HG02678 (cell line): ENCODE measurements around the gene CASZ1.

ENCODE experiments used
- ATAC-seq: cut with Tn5 transposase; IDR thresholded peaks from one replicate; pipeline ENCODE4 v1.9.1; 2021; ENCODE audit warnings: mild to moderate bottlenecking, moderate library complexity; ENCODE audit not compliant: unreplicated experiment

The CASZ1 gene

DNA sequence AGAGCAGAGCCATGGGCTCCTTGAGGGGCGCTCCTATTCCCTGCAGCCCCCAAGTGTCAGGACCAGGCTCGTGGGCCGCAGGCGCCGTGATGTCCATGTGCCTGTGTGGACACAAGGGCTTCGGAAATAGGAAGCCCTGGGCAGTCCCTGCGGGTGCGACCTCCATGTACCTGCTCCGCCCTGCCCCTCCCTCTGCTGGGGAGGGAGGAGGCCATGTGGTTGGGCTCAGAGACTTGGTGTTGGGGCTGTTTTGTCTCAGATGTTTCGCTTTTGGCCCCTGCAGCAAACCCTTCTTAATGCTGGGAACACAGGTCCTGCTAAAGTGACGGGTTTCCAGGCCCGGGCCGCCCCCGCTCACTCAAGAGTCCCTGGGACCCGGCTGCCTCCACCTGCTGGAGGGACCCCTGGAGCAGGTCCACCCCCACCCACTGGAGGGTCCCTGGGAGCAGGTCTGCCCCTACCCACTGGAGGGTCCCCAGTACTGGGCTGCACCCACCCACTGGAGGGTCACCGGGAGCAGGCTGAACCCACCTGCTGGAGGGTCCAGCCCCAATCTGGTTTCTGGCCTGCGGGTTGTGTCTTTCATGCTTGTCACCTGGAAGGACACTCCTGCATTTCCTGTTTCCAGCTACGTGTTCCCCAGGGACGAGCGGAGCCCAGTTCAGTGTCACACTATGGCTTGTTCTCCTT is 165.2 kb downstream of the CASZ1 start:
- ATAC-seq = no peak

DNA sequence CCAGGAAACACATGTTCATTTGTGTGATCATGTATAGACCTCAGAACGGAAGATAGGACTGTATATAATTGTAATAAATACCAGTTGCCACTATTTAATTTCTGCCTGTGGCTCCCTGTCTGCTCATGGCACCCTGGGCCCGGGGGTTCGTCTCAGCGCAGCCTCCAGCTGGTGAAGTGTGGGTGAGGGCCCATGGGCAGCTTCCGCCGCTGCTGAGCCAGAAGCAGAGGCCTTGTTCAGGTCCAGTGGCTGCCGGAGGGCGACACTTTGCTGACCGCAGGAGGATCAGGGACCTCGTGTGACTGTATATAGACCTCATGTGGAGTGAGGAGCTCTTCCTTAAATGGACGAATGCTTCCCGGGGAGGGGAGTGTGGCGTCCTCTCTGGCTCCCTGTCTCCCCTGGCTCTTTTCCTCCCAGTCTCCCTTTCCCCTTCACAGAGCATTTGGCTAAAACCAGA is 165.8 kb downstream of the CASZ1 start:
- no peak for ATAC-seq

DNA sequence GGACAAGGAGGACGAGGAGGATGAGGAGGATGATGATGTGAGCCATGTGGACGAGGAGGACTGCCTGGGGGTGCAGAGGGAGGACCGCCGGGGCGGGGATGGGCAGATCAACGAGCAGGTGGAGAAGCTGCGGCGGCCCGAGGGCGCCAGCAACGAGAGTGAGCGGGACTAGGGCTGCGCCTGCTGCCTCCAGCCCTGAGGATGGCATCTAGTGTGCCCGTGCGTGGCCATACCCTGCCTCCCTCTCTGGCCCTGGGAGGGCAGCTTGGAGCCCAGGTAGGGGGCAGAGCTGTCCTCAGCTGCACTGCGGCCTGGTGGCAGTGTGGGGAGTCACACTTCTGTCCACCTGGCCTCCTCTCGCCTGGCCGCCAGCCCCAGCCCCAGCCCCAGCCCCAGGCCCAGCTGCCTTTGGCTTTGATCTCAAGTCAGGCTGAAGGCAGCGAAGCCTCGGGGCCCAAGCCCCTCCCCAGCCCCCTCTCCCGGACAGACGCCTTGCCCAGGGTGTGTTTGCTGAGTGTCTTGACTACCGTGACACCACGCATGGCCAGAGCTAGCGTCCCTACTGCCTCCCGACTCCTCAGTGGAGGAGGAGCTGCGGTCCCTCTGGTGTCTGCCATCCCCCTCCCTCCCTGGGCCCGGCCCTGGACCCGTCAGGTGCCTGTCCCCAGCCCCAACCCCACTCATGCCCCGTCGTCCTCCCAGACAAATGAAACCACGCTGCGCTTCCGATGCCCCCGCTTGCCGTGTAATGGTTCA is 166.5 kb downstream of the CASZ1 start:
- ATAC-seq = no peak

DNA sequence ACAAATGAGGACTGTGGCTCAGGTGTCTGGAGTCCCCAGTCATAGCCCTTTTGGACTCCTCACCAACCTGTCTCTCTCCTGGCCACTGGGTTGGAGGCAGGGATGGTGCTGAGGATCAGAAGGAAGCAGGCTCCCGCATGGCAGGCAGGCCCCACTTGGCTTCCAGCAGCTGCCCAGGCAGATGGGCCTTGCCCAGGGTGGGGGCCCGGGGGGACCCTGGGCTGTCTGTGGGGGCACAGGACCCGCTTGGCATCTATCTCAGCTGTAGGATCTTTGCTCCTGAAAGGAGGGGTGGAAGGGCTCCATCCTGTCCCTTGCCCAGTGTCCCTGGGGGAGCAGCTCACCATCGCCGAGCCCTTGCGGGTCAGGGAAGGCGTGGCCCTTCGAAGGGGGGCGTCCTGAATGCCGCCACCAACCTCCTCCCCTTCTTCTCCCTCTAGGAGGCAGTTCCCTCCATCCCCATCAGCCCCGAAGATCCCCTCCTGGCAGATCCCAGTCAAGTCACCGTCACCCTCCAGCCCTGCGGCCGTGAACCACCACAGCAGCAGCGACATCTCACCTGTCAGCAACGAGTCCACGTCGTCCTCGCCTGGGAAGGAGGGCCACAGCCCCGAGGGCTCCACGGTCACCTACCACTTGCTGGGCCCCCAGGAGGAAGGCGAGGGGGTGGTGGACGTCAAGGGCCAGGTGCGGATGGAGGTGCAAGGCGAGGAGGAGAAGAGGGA is 167.2 kb downstream of the CASZ1 start:
- no peak for ATAC-seq

DNA sequence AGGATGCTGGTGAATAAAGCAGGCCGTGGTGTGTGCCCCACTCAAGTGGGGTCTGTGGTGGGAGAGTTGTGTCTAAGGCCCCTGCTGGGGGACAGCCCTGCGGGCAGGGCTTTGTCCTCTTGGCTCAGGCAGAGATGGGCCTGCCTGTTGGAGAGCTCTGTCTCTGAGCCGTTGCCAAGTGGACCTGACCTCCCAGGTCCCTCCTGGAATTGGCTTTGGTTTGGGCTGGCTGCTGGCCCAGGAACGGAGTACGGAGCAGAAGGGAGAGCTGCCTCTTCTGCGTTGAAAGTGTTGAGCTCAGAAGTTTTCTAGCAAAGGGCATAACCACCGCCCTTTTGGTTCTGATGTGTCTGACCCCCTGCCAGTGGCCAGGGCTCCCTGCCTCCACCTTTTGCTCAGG is 167.8 kb downstream of the CASZ1 start:
- ATAC-seq = no peak

DNA sequence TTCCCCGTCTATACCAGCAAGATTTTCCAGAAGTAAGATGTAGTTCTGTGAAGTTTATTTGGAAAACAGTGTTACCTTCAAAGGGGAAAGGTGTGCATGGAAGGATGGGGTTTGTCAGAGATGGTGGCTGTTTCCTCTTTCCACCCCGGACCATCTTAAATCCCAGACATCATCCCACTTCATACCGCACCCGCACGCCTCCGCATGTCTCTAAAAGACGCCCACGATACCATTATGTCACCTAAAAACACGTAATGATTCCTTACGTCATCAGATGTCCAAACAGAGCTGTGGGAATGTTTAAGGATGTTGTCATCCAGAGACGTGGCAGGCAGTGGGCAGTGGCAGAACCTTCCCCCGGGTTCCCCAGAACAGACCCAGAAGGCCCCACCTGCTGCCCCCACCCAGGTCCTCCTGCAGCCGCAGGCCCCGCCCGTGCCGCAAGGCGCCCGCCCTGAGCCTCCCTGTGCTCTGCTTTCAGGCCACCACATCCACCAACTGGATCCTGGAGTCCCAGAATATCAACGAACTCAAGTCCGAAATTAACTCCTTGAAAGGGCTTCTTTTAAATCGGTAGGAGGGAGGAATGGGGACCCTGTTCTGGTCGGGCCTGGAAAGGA is 169.5 kb downstream of the CASZ1 start:
- ATAC-seq = no peak

DNA sequence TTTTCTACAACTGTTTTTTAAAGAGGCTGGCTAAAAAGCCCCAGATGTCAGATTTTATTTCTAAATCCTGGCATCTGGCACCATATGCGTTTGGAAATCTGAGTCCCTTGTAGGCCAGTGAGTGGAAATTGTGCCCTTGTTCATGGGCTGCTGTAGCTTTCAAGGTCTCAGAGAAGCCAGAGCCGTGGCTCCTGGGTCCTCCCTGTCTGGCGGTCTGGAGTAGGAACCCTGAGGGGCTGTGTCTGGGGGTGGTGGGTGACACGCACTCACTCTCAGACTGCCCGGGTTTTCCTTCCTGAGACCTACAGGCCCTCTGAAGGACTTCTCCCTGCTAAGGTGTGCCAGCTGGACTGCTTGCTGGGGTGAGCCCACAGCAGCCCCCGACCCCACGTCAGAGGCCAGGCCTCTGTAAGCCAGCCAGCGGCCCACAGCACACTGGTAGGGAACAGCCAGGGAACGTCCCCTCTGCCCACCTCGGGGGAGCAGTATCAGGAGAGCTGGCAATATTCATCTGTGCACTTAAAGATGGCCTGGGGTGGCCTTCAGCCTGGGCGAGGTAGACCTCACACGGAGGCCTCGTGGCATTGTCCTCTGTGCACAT is 170.2 kb downstream of the CASZ1 start:
- no peak for ATAC-seq

DNA sequence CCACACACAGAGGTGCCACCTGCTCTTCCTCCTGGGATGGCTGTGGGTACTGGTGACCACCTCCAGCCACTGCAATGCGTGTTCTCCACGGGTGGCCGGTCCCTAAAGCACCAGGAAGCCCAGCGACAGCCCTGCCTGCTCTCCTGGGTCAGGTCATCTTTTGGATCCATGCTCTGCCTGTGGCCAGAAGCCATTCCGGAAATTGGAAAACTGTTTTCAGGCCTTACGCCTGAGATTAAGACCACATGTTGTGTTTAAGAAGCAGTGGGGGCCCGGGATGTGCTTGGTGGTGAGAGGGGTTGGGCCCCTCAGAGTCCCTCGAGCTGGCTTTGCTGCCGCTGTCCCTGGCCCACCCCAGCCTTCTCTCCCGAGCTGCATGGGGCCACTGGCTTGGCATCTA is 170.9 kb downstream of the CASZ1 start:
- no peak for ATAC-seq

DNA sequence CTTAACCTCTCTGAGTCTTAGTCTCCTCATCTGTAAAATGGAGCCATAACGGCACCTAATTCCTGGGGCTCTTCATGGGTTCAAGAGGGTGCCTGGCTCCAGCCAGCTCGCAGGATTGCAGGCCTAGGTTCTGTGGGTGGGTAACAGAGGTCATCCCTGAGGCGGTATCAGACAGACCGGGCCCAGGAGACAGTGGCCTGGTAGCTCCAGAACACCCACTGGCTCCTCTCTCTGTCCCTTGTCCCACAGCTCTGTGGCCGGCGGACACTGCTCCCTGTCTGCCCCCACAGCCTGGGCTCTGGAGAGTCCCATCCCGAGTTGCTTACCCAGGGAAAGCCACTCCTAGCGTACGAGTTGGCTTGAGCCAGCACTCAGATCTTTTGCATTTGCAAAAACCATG is 171.4 kb downstream of the CASZ1 start:
- no peak for ATAC-seq

DNA sequence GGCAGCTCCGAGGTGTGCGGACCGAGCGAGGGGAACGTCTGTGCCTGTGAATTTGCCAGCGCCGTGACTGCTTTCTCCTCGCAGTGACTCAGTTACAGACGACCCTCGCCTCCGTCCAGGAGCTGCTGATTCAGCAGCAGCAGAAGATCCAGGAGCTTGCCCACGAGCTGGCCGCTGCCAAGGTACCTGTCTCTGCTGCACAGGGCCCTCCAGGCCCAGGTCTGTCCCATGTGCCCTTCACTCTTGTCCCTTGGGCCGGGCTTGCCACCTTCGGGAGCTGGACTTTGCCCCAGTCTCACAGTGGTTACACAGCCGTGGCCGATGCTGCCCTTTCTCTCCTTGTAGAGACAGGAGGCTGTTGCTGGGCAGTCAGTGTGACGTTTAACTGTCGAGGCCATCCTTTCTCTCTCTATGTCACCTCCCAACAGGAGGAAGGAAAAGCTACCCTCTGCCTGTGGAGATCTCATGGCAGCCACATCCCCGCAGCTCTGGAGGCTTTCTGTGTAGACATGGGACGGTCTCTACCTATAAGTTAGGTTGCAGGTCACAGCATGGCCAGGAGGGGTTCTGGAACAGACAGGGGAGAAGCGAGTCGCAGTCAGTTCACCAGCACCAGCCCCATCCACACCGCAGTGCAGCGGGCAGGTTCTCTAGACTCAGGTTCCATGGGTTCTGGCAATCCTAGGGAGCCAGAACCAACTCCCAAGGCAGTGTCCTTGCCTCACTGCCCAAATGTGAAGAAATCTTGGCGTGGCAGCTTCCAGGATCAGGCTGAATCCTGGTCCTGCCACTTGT is 172.0 kb downstream of the CASZ1 start:
- no peak for ATAC-seq

DNA sequence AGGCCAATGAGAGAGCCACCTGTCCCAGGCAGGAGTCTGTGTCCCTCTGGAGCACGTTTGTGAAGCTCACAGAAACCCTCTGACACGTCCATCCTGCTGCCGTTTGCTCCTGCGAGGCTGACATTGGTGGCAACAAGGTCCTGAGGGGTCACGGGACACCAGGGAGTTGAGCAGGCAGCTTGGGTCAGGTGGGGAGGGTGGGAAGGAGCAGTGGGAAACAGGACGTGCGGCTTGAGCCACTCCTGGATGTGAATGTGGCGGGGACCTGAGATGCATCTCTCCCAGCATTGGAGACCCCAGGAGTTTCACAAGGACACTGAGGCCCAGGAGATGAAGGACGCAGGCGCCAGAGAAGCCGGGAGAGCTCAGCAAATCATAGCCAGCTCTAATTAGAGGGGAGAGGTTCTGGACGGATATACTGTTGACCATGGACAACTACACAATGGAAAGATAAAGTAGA is 172.7 kb downstream of the CASZ1 start:
- no peak for ATAC-seq

DNA sequence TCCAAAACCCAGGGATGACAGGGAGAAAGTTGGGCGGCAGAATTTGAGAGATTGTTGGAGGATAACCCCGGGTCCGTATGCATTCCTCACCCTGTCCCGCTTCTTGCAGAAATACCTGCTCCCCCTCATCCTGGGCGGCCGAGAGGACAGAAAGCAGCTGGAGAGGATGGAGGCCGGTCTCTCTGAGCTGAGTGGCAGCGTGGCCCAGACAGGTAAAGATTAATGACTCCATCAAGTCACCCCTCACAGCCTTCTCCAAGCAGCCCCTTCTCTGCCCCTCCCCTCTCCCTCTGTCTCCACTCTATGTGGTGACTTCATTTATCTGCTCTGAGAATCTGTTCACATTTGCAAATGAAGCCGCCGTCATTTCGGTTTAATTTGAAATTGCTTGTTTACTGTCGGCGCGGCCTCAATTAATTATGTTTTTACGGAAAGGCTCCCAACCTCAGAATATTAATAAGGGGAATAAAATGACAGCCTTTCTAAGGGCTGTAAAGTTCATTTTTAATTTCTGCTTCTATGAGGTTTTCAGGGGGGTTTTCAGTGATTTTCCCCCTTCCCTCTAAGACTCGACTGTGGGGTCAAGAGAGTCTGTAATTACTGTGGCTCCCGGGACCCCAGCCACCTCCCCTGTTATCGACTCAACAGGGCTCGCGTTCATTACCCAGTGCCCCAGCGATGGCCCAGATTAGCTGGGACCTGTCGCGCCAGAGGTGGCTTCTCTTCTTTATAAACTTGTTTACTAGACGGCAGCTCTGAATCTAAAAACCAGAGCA is 173.3 kb downstream of the CASZ1 start:
- no peak for ATAC-seq

DNA sequence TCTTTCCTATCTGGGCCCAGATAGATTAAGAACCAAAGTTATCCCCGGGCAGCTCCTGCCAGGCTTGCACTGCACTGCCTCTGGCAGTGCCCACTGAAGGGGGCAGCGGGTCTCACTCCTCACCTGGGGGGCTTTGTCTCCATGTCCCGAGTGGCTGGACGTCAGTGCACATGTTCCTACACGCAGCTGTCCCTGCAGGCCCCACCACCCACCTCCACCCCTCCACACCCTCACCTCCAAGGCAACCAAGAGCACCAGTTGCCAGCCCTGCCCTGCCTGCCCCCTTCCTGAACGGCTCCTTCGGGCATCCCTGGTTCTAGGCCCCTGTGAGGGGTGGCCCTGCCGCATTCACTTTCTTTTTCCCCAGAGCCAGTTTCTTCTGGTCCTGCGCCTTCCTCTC is 174.5 kb downstream of the CASZ1 start:
- no peak for ATAC-seq

DNA sequence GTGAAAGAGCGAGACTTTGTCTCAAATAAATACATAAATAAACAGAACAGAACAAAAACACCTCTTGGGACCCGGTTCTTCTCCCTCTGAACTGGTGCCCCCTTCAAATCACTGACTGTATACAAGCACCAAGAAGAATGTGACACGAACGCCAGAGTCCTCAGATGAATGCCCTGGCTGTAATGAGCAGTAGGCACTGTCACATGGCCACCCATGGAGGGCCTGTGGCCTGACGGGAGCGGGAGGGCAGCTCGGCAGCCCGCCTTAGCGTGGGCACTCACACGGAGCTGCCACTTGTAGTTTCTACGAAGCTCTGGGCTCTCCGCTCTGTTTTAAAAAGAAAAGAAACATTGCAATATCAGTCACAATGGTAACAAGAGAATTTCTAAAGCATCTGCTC is 175.7 kb downstream of the CASZ1 start:
- ATAC-seq = no peak

DNA sequence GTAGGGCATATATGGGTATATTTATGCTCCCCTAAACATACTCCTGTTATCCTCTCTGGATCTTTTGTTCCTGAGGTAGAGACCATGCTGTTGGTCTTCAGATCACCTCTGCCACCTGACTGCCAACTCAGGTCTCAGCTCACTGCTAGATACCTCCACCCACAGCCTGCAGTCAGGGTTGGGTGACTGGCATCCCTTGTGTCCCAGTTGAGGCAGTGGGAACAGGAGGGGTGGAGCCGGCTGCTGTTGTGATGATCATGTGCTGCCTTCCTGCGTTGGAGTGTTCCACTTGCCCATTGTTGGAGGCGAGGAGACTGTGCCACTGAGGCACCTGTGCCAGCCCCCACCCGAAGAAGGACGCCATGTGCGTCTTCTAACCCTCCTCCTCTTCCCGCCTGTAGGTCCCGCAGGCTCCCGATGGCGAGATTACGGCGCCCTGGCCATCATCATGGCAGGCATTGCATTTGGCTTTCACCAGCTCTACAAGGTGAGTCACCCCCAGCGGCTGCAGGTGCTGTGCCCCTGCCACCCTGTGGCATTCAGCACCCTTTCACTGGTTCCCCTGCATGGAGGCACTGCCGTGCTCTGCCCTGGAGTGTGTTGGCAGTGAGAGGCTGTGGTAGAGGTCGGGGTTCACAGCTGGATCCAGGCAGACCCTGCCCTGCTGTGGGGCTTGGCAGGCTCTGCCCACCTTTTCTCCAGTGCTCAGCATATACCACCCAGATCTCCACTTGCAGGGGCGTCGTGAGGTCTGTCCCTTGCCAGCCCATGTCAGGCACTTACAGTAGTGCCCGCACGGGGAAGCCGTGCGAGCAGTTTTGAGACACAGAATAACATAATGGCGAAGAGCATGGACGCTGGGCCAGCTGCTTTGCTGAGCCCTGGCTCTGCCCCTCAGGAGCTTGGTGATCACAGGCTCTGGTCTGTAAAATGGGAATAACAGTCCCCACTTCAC is 178.2 kb downstream of the CASZ1 start:
- no peak for ATAC-seq

DNA sequence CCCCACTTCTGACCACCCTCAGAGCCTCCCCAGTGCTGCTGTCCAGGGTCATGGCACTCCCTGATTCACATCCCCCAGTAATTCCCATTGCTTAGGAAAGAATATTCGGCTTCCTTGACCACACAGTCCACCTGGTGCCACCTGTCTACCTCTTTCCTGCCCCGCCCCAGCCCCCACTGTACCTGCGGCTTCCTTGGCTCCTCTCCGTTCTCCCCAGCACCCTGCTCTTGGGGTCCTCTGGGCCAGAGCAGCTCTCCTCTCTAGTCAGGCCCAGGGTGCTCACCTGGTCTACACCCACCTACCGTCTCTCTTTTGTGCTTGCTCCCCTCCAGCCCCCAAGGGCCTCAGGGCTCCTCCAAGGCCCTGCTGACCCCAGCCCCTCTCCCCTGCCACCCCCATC is 179.1 kb downstream of the CASZ1 start:
- no peak for ATAC-seq

DNA sequence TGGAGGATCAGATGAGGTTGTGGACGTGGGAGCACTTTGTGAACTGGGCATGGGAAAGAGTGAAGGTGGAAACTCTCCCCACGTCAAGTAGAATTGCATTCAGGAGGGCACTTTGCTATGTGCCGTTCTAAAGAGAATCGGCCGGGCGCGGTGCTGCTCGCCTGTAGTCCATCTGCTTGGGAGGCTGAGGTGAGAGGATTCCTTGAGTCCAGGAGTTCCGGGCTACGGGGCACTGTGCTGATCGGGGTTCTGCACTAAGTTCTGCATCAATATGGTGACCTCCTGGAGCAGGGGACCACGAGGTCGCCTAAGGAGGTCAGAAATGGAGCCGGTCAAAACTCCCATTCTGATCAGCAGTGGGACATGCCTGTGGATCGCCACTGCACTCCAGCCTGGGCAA is 179.8 kb downstream of the CASZ1 start:
- ATAC-seq = no peak

DNA sequence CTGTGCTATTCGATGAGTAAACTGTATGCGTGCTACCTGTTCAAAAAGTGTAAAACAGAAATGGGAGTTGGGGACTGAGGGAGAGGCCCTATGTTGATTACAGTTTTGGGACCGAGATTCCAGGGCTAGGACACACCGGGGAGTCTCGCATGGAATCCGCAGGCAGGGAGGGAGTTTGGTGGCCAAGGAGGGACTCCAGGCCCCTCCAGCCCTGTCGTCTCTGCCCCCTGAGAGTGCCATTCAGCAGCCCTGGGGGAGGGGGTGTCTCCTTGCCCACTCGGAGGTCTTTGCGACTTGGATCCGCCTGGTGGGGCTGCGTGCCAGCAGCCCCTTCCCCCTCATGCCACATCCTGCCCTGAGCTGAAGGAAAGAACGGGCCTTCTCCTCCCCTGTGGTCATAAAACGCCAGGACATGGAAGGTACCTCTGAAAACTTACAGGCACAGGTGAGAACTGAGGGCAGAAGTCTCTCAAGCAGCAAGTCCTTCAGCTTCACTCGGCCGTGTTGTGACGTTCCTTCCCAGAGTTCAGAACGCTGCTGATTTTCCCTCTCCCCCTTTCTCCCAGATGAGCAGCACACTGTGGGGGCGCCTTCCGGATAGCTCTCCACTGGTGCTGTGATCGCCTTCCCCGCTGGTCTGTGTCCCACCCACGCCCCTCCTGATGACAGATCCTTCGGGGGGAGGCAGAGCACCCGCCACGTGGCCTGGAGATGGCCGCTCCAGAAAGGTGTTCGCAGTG is 180.3 kb downstream of the CASZ1 start:
- ATAC-seq = no peak
